HepG2 (cell line): ENCODE results near the gene DNAH9. TPM values are rescaled to one million over a fixed set of nuclear protein-coding genes. Genes with fewer than 3 reads are reported as not detected.

ENCODE experiments used
- ARID3A ChIP-seq: IDR thresholded peaks from 2 replicates; pipeline ENCODE4 v1.6.1; 2012; ENCODE audit warnings: low read depth, low read length, improper control_type of control experiment
- GMEB1 ChIP-seq: sonication (generic); formaldehyde crosslinking; IDR thresholded peaks from 2 replicates; pipeline ENCODE4 v1.5.1; 2020; ENCODE audit warnings: missing genetic modification reagents, mild to moderate bottlenecking, borderline replicate concordance
- HMGXB4 ChIP-seq, 2 experiments: sonication (generic) in 1 of 2; formaldehyde crosslinking in 1 of 2; IDR thresholded peaks; 2 replicates each; pipeline versions ENCODE4 v1.4.0 to v1.6.1; 2018 to 2020; ENCODE audit warnings: missing genetic modification reagents in 2 of 2, borderline replicate concordance in 1 of 2, low read depth in 1 of 2, mild to moderate bottlenecking in 1 of 2, missing biosample characterization in 1 of 2
- HOXA3 ChIP-seq: sonication (generic); formaldehyde crosslinking; IDR thresholded peaks from 2 replicates; pipeline ENCODE4 v1.5.0; 2020; ENCODE audit warnings: missing genetic modification reagents
- MAFK ChIP-seq, 2 experiments: IDR thresholded peaks in 1 of 2; conservative IDR thresholded peaks in 1 of 2; 2 replicates each; pipeline ENCODE4 v1.6.1; 2011; ENCODE audit warnings: improper control_type of control experiment in 2 of 2, low read length in 2 of 2
- MYPOP ChIP-seq: sonication (generic); formaldehyde crosslinking; IDR thresholded peaks from 2 replicates; pipeline ENCODE4 v1.8.1; 2023; ENCODE audit warnings: mild to moderate bottlenecking, moderate library complexity, missing genetic modification reagents
- REL ChIP-seq: sonication (generic); formaldehyde crosslinking; conservative IDR thresholded peaks from 2 replicates; pipeline ENCODE4 v1.8.0; 2022; ENCODE audit warnings: mild to moderate bottlenecking, missing genetic modification reagents, moderate library complexity
- SMAD9 ChIP-seq: sonication (generic); formaldehyde crosslinking; IDR thresholded peaks from 2 replicates; pipeline ENCODE4 v1.5.1; 2020; ENCODE audit warnings: mild to moderate bottlenecking, missing genetic modification reagents
- SNRNP70 ChIP-seq: fragments of 200-400 bp; formaldehyde crosslinking; IDR thresholded peaks from 2 replicates; pipeline ENCODE4 v1.6.1; 2017; ENCODE audit warnings: mild to moderate bottlenecking, low read depth, low read length, moderate library complexity
- SP2 ChIP-seq: sonication (generic); formaldehyde crosslinking; IDR thresholded peaks from 2 replicates; pipeline ENCODE4 v1.5.1; 2020; ENCODE audit warnings: mild to moderate bottlenecking, missing genetic modification reagents
- TFDP1 ChIP-seq: IDR thresholded peaks from 2 replicates; pipeline ENCODE4 v1.6.1; 2016; ENCODE audit warnings: missing compliant biosample characterization, missing genetic modification reagents, borderline replicate concordance
- U2AF2 ChIP-seq: fragments of 200-400 bp; formaldehyde crosslinking; IDR thresholded peaks from 2 replicates; pipeline ENCODE4 v1.6.1; 2017; ENCODE audit warnings: low read depth, mild to moderate bottlenecking, low read length
- ZFP62 ChIP-seq: sonication (generic); formaldehyde crosslinking; IDR thresholded peaks from 2 replicates; pipeline ENCODE4 v1.4.0; 2020; ENCODE audit warnings: missing genetic modification reagents
- ZNF598 ChIP-seq: sonication (generic); formaldehyde crosslinking; IDR thresholded peaks from 2 replicates; pipeline ENCODE4 v1.5.1; 2020; ENCODE audit warnings: mild to moderate bottlenecking, missing genetic modification reagents, borderline replicate concordance
- ZNF619 ChIP-seq: sonication (generic); formaldehyde crosslinking; IDR thresholded peaks from 2 replicates; pipeline ENCODE4 v1.4.0; 2020; ENCODE audit warnings: mild to moderate bottlenecking, missing genetic modification reagents
- ZNF713 ChIP-seq: sonication (generic); formaldehyde crosslinking; IDR thresholded peaks from 2 replicates; pipeline ENCODE4 v1.4.0; 2020; ENCODE audit warnings: mild to moderate bottlenecking, missing genetic modification reagents
- ZNF766 ChIP-seq: sonication (generic); formaldehyde crosslinking; IDR thresholded peaks from 2 replicates; pipeline ENCODE4 v1.5.0; 2020; ENCODE audit warnings: missing genetic modification reagents, borderline replicate concordance
- ZSCAN12 ChIP-seq: sonication (generic); formaldehyde crosslinking; IDR thresholded peaks from 2 replicates; pipeline ENCODE4 v1.9.0; 2021; ENCODE audit warnings: mild to moderate bottlenecking, missing genetic modification reagents
- ZSCAN20 ChIP-seq: sonication (generic); formaldehyde crosslinking; IDR thresholded peaks from 2 replicates; pipeline ENCODE4 v1.4.0; 2020; ENCODE audit warnings: missing genetic modification reagents, mild to moderate bottlenecking, borderline replicate concordance
- polyA plus RNA-seq, 8 experiments: library from polyadenylated mRNA; depleted of rRNA in 3 of 8; stranded (reverse) in 7 of 8; unstranded in 1 of 8; fragments of >200 nt; fragmentation: Illumina TruSeq in 4 of 8; extraction: Trizol in 4 of 8; gene quantifications; 2 replicates each; pipeline versions ENCODE4 v1.2.1 to v1.2.3, GENCODE V29; 2011 to 2016; ENCODE audit warnings: low read depth in 4 of 8, missing spikeins in 1 of 8, mixed read lengths in 1 of 8; ENCODE audit not compliant: insufficient read depth in 1 of 8
- total RNA-seq, 5 experiments: library from RNA; depleted of rRNA; stranded (reverse); fragments of >200 nt; fragmentation: Illumina TruSeq; extraction: Trizol; gene quantifications; 2 replicates each; pipeline ENCODE4 v1.2.3, GENCODE V29; 2016; ENCODE audit warnings: low read depth in 1 of 5

The DNAH9 gene
- total and polyA plus RNA-seq, 2 of the 13 experiments (the other 11 are each of a cell fraction or from before 2014, with no cell fraction given): not detected

GRCh38 chr17:11997147-11997971 lies 399.1 kb downstream of the DNAH9 start, which contains the start of gene ZNF18 (continued):
- TF ChIP-seq SMAD9 (CRISPR knock-in tag) (no peak), TFDP1 (CRISPR knock-in tag) (peak; percentile 67; the same call in 1 of the 2 replicates), REL (CRISPR knock-in tag) (0 out of 2 replicates have a peak, but pooled peaks have one; percentile 51), GMEB1 (CRISPR knock-in tag) (peak; percentile 63; the same call in 1 of the 2 replicates), ZFP62 (no peak), HMGXB4 (CRISPR knock-in tag; IDR thresholded peaks at IDR 0.05; ENCODE audit: borderline replicate concordance in 1 of 2, low read depth in 1 of 2) (peak; percentile 52 to 84; a peak in 3 of 4 replicates), ZSCAN12 (CRISPR knock-in tag) (peak; percentile 89; the same call in 1 of the 2 replicates), ZNF598 (CRISPR knock-in tag) (no peak), SP2 (CRISPR knock-in tag) (peak; percentile 60), HOXA3 (CRISPR knock-in tag) (peak; percentile 68; the same call in 1 of the 2 replicates), U2AF2 (0 out of 2 replicates have a peak, but pooled peaks have one; percentile 39), MAFK (conservative IDR thresholded peaks at IDR 0.05 in 1 of 2, IDR thresholded peaks at IDR 0.05 in 1 of 2; ENCODE audit: low read length in 2 of 2) (no peak), ARID3A (no peak), ZNF713 (CRISPR knock-in tag) (no peak), ZSCAN20 (CRISPR knock-in tag) (no peak), ZNF766 (CRISPR knock-in tag) (peak; percentile 48; the same call in 1 of the 2 replicates), ZNF619 (peak; percentile 57; the same call in 1 of the 2 replicates), SNRNP70 (no peak), MYPOP (peak; percentile 89)
